OCI-LY7 (cell line): ENCODE data around the gene RGS2. TPM values are rescaled to one million over a fixed set of nuclear protein-coding genes. Genes with fewer than 3 reads are reported as not detected.

Experiments used
- BruUV-seq: library from RNA; stranded (reverse); fragments of 400-500 nt; replicated peaks from 2 replicates; lab custom pipeline; 2021; lab: Mats Ljungman, UMichigan
- CTCF ChIA-PET: fragments of 300-600 bp; sonication (Branson Sonifier 250); formaldehyde crosslinking; loops from one replicate; lab custom pipeline; 2022; ENCODE audit warnings: antibody characterized with exemption; ENCODE audit not compliant: unreplicated experiment; lab: Charles Lee
- POLR2A ChIA-PET: fragments of 300-600 bp; sonication (Branson Sonifier 250); formaldehyde crosslinking; loops from one replicate; lab custom pipeline; 2022; ENCODE audit warnings: antibody characterized with exemption; lab: Charles Lee
- DNase-seq: peaks from one replicate; pipeline ENCODE4 v3.0.0-alpha.2; 2015; ENCODE audit warnings: low spot score
- H2AFZ ChIP-seq: fragments of 200-600 bp; sonication (generic), shearing (Covaris generic); 2 replicates; pipeline ENCODE4 v1.6.1; 2014; ENCODE audit warnings: mild to moderate bottlenecking, antibody characterized with exemption, low read length, moderate library complexity
- H3K27ac ChIP-seq: fragments of 200-600 bp; sonication (generic); 2 replicates; pipeline ENCODE4 v1.5.1; 2014; ENCODE audit warnings: mixed run types, low read depth, mild to moderate bottlenecking, moderate library complexity, low read length, inconsistent platforms; ENCODE audit not compliant: poor library complexity, severe bottlenecking
- H3K36me3 ChIP-seq: fragments of 200-600 bp; sonication (generic); 2 replicates; pipeline ENCODE4 v1.6.1; 2014; ENCODE audit warnings: mild to moderate bottlenecking, antibody characterized with exemption, low read length, moderate library complexity, mixed read lengths; ENCODE audit not compliant: insufficient read depth
- H3K4me1 ChIP-seq: fragments of 200-600 bp; sonication (generic); 2 replicates; pipeline ENCODE4 v1.5.1; 2014; ENCODE audit warnings: mild to moderate bottlenecking, low read length; ENCODE audit not compliant: insufficient read depth, poor library complexity, severe bottlenecking
- H3K4me2 ChIP-seq: fragments of 200-600 bp; sonication (generic); 2 replicates; pipeline ENCODE4 v1.6.1; 2014; ENCODE audit warnings: mild to moderate bottlenecking, low read length
- H3K4me3 ChIP-seq: fragments of 200-600 bp; sonication (generic); 2 replicates; pipeline ENCODE4 v1.5.1; 2014; ENCODE audit warnings: mild to moderate bottlenecking, low read depth, low read length; ENCODE audit not compliant: poor library complexity, severe bottlenecking
- H3K79me2 ChIP-seq: fragments of 200-600 bp; sonication (generic); 2 replicates; pipeline ENCODE4 v1.6.1; 2016; ENCODE audit warnings: low read depth, mild to moderate bottlenecking, low read length, moderate library complexity, mixed read lengths; ENCODE audit not compliant: insufficient read depth
- H3K9me2 ChIP-seq: fragments of 200-600 bp; sonication (generic); 2 replicates; pipeline ENCODE4 v1.6.1; 2016; ENCODE audit warnings: mild to moderate bottlenecking, low read length, mixed read lengths; ENCODE audit not compliant: insufficient read depth
- H3K9me3 ChIP-seq: fragments of 200-600 bp; sonication (generic); 2 replicates; pipeline ENCODE4 v1.6.1; 2014; ENCODE audit warnings: mild to moderate bottlenecking, mixed run types, low read length, mixed read lengths
- H4K20me1 ChIP-seq: fragments of 200-600 bp; sonication (generic); 2 replicates; pipeline ENCODE4 v1.6.1; 2014; ENCODE audit warnings: mild to moderate bottlenecking, antibody characterized with exemption, low read length, moderate library complexity, mixed read lengths; ENCODE audit not compliant: insufficient read depth
- EZH2phosphoT487 ChIP-seq: fragments of 200-600 bp; sonication (generic); IDR thresholded peaks from 2 replicates; pipeline ENCODE4 v1.6.1; 2018; ENCODE audit warnings: low read depth, borderline replicate concordance, mild to moderate bottlenecking, mixed run types, antibody characterized with exemption, low read length, moderate library complexity, mixed read lengths
- intact Hi-C: fragments of 100-400 bp; cut with micrococcal nuclease; formaldehyde crosslinking; loops from one replicate; pipeline ENCODE4 v1.10.0; 2022; ENCODE audit not compliant: unreplicated experiment
- total RNA-seq, 2 experiments: library from RNA; depleted of rRNA in 1 of 2; stranded (reverse); fragments of >200 nt in 1 of 2; shearing (Covaris generic) in 1 of 2; gene quantifications; 2 replicates each; pipeline ENCODE4 v1.2.3, GENCODE V29; 2014 to 2022
- TF ChIP-seq, protein P1 (sequence below): fragments of 200-600 bp; sonication (generic); conservative IDR thresholded peaks from 2 replicates; pipeline ENCODE4 v1.5.1; 2014; ENCODE audit warnings: mild to moderate bottlenecking, antibody characterized with exemption, low read length, moderate library complexity, mixed read lengths

The RGS2 gene
- total RNA-seq, 2 experiments from 2014 or later, result 12.5 to 27.6 TPM

DNA sequence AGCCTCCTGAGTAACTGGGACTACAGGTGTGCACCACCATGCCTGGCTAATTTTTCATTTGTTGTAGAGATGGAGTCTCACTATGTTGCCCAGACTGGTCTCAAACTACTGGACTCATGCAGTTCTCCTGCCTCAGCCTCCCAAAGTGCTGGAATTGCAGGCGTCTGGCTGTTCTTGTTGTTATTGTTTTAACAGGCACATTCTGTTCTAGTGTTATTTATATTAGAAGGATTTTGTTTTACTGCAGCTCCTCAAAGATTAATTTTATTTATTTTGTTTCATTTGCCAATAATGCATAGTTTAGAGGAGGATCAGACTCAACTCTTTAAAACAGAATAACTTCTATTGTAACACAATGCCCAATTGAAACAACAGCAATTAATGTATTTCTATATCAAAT lies 35.5 kb downstream of the RGS2 start:
- H2AFZ ChIP-seq, result no peak overlapping the region
- ChIA-PET CTCF (no interaction called here), POLR2A (interaction anchor here (0.6 to 1.8 kb wide), 6 partner anchors 10 to 1153 kb away, joined by 3 to 4 read pairs (median 3); no protein-coding TSS in a partner anchor)
- no peaks in the 10 kb centered on the region for H3K9me2 ChIP-seq
- TF ChIP-seq, protein P1, sequence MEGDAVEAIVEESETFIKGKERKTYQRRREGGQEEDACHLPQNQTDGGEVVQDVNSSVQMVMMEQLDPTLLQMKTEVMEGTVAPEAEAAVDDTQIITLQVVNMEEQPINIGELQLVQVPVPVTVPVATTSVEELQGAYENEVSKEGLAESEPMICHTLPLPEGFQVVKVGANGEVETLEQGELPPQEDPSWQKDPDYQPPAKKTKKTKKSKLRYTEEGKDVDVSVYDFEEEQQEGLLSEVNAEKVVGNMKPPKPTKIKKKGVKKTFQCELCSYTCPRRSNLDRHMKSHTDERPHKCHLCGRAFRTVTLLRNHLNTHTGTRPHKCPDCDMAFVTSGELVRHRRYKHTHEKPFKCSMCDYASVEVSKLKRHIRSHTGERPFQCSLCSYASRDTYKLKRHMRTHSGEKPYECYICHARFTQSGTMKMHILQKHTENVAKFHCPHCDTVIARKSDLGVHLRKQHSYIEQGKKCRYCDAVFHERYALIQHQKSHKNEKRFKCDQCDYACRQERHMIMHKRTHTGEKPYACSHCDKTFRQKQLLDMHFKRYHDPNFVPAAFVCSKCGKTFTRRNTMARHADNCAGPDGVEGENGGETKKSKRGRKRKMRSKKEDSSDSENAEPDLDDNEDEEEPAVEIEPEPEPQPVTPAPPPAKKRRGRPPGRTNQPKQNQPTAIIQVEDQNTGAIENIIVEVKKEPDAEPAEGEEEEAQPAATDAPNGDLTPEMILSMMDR, result no peak
- TF ChIP-seq EZH2phosphoT487, result no peak
- H3K4me1 ChIP-seq, result no peaks in the 10 kb centered on the region
- no peak for DNase-seq
- no peaks in the 10 kb centered on the region for H4K20me1 ChIP-seq
- H3K4me3 ChIP-seq, result no peak overlapping the region
- H3K9me3 ChIP-seq, result no peaks in the 10 kb centered on the region
- BruUV-seq, result no TSS peak
- no peaks in the 10 kb centered on the region for H3K36me3 ChIP-seq
- no peak overlapping the region for H3K27ac ChIP-seq
- H3K4me2 ChIP-seq, result no peak overlapping the region
- no peaks in the 10 kb centered on the region for H3K79me2 ChIP-seq
- intact Hi-C loops, result no loop called here

DNA sequence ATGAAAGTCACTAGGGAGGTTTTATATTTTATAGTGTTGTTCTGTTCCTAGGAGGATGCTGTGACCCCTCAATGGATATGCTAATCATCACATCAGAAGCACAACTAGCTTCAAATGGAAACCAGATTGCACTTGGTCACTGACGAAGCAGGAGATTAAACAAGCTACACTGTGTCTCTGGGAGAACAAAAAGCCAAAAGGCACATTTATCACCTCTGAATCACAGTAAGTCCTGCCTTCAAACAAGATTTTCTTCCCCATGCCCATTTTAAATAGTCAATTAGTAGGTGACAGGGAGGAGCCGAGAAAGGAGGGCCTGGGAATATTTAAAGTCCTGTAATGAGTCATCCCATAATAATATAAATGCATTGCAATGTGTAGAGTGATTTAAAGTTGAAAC lies 38.1 kb downstream of the RGS2 start:
- H3K27ac ChIP-seq, result no peak overlapping the region
- CTCF ChIA-PET, result no interaction called here
- no peaks in the 10 kb centered on the region for H3K9me2 ChIP-seq
- no peaks in the 10 kb centered on the region for H3K79me2 ChIP-seq
- no peaks in the 10 kb centered on the region for H3K36me3 ChIP-seq
- no peak overlapping the region for H3K4me2 ChIP-seq
- intact Hi-C loops, result no loop called here
- no peaks in the 10 kb centered on the region for H4K20me1 ChIP-seq
- no peak overlapping the region for H3K4me3 ChIP-seq
- no TSS peak for BruUV-seq
- DNase-seq, result no peak
- no peak for TF ChIP-seq EZH2phosphoT487
- TF ChIP-seq, protein P1, result no peak
- H3K9me3 ChIP-seq, result no peaks in the 10 kb centered on the region
- H2AFZ ChIP-seq, result no peak overlapping the region
- POLR2A ChIA-PET, result interaction anchor here (1.1 to 1.3 kb wide), 2 partner anchors 12 to 20 kb away, joined by 3 to 5 read pairs; no protein-coding TSS in a partner anchor
- no peaks in the 10 kb centered on the region for H3K4me1 ChIP-seq

- TF ChIP-seq, protein P1, result no peak
- no peak for TF ChIP-seq EZH2phosphoT487
- Histone ChIP-seq H3K79me2 (no peaks in the 10 kb centered on the region), H3K4me1 (no peaks in the 10 kb centered on the region), H3K27ac (no peak overlapping the region), H3K36me3 (no peaks in the 10 kb centered on the region), H4K20me1 (no peaks in the 10 kb centered on the region; the same call in 1 of the 2 replicates), H2AFZ (no peak overlapping the region), H3K9me2 (no peaks in the 10 kb centered on the region), H3K9me3 (no peaks in the 10 kb centered on the region), H3K4me3 (no peak overlapping the region), H3K4me2 (no peak overlapping the region)
- BruUV-seq, result no TSS peak
- intact Hi-C loops, result no loop called here
- ChIA-PET CTCF (no interaction called here), POLR2A (interaction anchor here (0.7 kb wide), 1 partner anchor 1160 kb away, joined by 3 read pairs; no protein-coding TSS in a partner anchor)
- no peak for DNase-seq
Measured at GRCh38 chr1:192849011-192849410, 40.2 kb downstream of the RGS2 start.
